ENCODE measurements around the gene GIPC1.
A peak's percentile ranks its signal among the peaks of the same experiment; 100 is the strongest.
"Not testable (repeated sequence)": the region's sequence is repeated elsewhere in the genome, so short reads cannot be mapped to it uniquely, and the experiment has no call there.

The GIPC1 gene, protein sequence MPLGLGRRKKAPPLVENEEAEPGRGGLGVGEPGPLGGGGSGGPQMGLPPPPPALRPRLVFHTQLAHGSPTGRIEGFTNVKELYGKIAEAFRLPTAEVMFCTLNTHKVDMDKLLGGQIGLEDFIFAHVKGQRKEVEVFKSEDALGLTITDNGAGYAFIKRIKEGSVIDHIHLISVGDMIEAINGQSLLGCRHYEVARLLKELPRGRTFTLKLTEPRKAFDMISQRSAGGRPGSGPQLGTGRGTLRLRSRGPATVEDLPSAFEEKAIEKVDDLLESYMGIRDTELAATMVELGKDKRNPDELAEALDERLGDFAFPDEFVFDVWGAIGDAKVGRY

DNA sequence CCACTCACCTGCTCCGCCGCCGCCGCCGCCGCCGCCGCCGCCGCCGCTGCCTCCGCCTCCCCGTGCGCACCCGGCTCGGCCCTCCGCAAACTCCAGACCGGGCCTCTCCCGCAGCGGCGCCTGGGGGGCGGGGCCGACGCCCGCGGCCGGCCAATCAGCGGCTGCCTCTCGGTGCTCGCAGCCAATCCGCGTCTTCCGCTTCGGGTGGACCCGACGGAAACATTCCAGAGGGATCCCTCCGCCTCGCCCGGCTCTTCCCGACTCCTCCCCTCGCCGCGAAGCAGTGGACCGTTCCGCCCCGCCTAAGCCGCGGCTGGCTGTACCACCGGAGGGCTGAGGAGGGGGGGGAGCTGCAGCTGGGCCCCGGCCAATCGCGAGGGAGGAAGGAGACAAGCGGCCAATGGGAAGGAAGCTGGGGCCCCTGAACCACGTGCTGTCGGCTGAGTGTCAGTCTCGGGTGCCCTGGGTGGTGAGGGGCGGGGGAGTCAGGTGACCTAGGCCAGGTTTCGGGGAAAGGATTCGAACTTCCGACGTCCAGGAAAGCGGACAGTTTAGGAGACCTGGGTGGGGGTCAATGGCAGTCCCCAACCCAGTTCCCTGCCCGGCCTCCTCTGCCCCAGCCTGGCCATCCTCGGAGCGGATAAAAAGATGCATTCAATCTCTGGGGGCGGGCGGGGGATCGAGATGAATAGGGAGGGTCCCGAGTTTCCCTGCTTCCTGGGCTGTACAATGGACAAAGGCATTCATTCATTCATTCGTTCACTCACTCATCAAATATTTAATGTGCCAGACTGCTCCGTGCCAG lies at the start of gene GIPC1:
GIPC1 (minus strand) TSS at position 99 of the 805 bp plus-strand sequence. CDS start 13,151 bp downstream, outside the sequence.
- peak; percentile 82 for DNase-seq (ENCODE audit: low spot score)

DNA sequence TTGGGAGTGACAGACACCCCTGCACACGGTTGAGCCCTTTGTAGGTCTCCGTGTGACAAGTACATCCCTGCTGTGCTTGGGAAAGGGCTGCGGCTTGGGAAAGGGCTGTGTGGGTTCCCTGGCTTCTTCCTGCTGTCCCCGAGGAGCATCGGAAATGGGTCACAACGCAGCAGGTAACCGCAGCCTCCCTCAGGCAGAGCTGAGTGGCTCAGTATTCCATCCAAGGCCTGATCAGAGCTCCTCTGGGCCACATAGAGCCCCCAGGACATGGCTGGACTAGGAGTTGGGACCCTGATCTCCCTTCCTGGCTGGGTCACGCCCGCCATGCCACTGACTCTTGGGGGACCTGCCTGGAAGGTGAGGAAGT lies 49.8 kb upstream of the GIPC1 start:
- DNase-seq (ENCODE audit: low spot score), result no peak

DNA sequence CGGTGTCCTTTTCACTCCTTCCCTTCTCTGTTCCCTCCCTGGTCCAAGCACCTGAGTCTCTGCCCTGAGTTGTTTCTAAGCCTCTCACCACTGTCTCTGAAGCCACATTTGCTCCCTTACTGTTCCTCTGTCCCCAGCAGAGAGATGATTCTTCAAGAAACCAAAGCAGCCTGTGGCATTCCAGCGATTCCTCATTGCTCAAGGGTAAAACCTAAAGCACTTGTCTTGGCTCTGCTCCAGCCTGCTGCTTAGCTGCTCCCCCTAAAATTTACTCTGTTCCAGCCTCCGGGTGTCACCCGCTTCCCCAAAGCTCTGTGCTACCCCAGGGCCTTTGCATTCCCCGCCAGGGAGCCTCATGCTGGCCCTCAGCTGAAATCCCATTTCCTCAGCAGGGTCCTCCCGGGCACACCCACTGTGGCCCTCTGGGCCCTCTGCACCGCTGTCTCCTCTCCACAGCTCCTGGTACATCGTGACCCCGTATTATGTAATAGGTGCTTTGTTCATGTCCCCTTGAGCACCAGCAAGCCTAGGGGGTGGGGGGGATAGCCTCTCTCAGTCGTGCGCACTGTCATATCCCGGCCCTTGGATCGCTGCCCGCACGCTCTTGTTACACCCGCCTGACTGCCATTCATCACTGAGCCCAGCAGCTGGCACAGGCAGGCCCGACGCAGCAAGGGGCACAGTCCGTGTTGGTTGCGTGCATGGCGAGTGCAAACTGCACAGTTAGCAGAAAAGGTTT lies 49.2 kb upstream of the GIPC1 start:
- no peak for DNase-seq (ENCODE audit: low spot score)

DNA sequence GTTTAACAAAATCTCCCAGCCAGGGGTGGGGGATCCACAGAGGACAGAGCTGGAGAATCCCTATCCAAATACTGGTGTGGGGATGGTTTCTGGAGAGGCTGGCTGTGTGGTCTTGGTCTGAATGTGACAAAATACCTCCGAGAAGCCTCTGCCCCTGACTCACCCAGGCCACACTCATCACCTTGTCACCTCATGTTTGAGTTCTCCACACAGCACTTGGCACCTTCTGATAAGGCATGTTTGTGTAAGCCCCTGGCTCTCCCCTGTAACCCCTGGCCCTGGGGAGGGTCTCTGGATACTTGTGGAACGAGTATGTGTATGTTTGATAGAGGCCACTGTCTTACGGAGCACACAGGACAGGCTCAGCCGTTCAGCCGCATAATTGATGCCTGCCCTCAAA lies 48.1 kb upstream of the GIPC1 start:
- no peak for DNase-seq (ENCODE audit: low spot score)

DNA sequence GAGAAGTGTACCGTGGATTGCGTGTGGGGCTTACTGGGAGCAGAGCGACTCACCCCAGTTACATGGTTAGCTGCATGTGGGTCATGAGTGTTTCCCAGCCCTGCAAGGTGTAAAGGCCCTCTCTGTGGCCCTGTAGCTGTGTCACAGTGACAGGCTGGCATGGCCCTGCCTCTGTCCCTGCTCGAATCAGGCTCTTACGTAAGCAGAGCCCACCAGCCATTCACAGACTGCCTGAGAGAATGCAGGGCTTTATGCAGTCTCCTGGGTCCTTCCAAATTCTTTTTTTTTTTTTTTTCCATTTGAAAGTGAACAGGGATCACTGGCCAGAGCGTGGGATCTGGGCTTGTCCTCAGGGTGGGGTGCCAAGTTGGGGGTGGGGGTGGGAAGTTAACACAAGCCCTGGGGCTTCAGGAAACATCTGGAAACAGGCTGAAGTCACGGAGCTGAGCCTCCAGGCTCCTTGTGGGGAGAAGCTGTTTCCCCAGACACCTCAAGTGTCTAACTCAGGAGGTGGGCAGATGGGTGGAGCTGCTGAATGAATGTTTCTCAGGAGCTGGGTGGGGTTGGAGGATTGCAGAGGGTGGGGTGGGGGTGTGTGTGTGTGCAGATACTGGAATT lies 46.9 kb upstream of the GIPC1 start:
- DNase-seq (ENCODE audit: low spot score), result no peak

DNA sequence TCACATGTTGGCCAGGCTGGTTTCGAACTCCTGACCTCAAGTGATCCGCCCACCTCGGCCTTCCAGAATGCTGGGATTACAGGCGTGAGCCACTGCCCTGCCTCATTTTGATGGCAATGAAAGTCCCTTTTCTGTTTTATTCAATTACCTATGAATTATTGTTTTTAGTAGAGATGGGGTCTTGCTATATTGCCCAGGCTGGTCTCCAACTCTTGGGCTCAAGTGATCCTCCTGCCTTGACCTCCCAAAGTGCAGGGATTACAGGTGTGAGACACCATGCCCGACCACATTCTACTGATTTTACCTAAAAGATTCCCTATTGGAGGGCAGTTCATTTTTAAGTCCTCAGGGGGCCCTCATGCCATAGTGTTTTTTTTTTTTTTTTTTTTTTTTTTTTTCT lies 46.1 kb upstream of the GIPC1 start:
- not testable (repeated sequence) for DNase-seq (ENCODE audit: low spot score)

DNA sequence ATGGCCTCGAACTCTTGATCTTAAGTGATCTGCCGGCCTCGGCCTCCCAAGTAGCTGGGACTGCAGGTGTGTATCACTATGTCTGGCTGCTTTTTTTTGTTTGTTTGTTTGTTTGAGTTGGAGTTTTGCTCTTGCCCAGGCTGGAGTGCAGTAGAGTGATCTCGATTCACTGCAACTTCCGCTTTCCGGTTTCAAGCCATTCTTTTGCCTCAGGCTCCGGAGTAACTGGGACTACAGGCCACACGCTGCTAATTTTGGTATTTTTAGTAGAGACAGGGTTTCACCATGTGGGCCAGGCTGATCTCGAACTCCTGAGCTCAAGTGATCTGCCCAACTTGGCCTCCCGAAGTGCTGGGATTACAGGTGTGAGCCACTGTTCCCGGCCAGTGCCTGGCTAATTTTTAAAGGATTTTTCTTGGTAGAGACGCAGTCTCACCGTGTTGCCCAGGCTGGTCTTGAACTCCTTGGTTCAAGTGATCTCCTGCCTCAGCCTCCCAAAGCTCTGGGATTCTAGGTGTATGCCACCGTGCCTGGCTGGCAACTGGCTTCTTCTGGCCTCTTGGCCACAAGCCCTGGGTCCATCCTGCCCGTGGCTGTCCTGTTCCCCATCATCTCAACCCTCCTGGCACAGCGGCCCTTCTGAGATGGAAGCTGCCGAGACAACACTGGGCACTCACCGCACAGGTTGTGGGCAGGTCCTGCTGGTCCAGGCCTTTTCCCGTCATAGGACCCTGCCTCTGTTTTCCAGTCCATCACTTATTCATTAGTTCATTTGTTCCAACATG lies 45.0 kb upstream of the GIPC1 start:
- no peak for DNase-seq (ENCODE audit: low spot score)

DNA sequence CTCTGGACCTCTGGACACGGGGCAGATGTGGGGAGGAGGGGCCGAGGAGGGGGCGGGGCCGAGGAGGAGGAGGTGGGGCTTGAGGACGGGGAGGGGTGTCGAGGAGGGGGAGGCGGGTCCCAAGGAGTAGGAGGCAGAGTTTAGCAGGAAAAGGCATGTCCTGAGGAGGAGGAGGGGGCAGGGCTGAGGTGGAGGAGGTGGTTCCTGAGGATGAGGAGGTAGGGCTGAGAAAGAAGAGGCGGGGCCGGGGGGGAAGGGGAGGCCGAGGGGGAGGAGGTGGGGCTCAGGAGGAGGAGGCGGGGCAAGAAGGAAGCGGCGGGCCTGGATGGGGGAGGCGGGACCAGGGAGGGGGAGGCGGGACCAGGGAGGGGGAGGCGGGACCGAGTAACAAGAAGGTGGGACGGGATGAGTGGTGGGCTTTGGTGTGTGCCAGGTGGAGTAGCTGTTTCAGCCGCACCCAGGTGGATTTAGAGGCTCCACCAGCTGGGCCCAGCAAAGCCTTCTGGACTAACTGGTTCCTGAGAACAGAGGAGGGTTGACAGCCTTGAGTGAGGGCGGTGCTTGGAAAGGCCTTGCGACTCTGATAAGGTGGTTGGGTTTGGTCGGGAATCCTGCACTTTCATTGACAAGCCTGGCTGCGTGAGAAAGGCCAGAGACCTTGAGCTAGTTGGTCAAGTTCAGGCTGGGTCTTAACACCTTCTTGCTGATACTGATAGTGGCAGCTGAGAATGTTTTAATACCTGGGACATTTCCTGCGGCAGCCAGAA lies 41.2 kb upstream of the GIPC1 start:
- peak; percentile 24 for DNase-seq (ENCODE audit: low spot score)

DNA sequence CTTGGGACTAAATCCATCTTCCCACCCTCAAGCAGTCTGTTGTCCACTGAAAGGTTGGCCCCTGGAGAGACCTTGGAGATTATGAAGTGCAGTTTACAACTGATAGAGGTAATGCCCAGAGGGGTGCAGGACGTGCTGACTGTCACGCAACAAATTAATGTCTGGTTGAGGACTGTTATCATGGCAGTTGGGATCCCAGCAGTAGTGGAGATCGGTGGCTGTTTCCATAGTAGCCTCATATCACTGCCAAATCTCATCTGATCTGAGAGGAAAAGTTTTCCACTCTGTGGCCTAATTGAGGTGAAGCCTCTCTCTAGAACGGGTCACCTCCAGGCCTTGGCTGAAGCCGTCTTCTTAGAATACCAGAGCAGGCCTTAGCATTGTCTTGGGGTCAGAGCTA lies 37.5 kb upstream of the GIPC1 start:
- no peak for DNase-seq (ENCODE audit: low spot score)

DNA sequence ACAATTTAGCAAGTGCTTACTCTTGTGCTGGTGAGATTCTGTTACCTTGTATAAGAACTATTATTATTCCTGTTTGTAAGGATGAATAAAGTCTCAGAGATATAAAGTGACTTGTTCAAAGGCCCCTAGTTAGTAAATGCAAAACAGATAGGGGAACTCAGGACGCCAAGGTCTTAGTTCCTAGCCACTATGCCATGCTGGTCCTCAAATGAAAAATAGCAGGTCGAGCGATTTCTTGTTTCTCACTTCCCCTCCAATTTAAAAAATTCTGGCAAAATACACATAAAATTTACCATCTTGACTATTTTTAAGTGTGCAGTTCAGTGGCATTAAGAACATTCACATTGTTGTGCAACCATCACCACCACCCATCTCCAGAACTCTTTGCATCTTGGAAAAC lies 34.6 kb upstream of the GIPC1 start:
- no peak for DNase-seq (ENCODE audit: low spot score)

DNA sequence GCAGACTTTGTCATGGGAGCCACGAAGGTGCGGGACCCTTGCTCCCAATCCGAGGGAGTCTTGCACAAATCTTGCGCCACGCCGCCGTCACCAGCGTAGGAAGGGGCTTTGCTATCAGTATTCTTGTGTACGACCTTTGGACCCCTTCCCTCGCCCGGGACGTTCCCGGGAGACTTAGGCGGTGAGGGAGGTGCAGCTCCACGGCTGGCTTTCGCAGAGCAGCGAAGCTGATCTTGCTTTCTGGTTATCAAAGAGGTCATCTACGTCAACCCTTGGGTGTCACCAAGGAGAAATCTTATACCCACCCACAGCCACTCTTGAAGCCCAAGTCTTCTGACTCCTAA lies 34.0 kb upstream of the GIPC1 start:
- DNase-seq (ENCODE audit: low spot score), result peak; percentile 29

DNA sequence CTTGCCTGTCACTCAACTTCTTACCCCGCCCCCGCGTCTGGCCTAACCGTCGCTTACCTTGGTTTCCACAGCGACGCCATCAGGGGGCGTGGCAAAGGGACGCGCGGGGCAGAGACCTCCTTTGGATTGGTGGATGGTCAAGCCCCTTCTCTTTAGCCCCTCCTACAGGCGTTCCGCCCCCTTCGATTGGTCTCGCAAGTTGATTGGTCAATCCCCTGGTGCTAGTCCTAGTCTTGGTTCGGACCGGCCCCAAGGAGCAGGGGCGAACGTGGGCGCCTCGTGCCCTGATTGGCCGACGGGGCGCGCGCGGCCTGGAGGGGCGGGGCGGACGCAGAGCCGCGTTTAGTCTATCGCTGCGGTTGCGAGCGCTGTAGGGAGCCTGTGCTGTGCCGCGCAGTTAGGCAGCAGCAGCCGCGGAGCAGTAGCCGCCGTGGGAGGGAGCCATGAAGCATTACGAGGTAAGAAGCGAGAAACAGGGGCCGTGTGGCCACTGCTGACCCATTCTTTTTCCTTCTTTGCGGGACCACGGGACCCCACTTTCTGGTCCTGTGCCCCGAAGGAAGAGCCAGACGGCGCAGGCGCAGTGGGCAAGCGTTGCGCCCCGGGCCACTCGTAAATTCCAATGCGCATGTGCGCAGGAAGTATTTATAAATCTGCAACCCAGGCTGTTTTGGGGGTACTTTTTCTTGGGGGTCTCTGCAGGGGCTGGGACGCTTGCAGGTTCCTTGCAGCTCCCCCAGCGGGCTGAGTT lies 33.5 kb upstream of the GIPC1 start, which contains the start of gene TECR:
TECR (plus strand) TSS at position 341 of the 751 bp plus-strand sequence; CDS start at position 444, 103 bp downstream.
- peak; percentile 100 for DNase-seq (ENCODE audit: low spot score)

DNA sequence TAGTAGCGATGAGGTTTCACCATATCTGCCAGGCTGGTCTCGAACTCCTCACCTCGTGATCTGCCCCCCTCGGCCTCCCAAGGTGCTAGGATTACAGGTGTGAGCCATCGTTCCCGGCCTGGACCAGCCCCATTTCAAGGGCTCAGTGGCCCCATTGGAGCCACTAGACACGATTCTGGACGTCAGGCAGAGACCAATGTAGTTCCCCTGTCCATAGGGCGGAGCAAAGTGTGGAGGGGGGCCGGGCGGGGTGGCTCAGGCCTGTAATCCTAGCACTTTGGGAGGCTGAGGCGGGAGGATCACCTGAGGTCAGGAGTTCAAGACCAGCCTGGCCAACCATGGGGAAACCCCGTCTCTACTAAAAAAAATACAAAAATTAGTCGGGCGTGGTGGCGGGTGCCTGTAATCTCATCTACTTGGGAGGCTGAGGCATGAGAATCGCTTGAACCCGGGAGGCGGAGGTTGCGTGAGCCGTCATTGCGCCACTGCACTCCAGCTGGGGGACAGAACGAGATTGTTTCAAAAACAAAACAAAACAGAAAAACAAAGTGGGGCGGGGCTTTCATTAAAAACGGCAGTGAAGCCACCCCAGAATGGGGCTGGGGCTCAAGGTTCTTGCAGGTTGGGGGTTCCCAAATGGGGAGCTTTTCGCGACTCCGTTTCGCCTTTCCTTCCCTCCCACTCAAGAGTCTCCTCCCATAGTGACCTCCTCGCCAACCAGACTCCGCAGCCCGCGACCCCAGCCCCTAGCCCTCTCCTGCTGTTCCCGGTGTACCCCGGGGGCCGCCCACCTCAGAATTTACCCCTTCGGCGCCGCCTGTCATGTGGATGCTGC lies 32.7 kb upstream of the GIPC1 start:
- no peak for DNase-seq (ENCODE audit: low spot score)

DNA sequence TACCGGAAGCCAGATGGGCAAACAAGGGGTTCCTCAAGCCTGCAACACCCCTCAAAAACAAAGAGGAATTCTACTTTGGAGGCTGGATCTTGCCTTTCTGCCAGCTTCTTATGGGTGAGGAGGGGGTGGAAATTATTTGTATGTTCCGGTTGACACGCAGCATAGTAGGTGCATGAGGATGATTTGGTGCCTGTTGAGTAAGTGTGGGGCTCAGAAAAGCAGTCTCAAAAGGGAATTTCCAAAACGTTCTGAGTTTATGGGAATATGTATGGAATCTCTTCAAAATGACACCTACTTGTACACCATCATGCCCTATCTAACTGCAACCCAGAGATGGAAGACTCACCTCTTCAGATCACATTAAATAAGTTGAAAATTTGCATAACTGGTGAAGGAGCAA lies 30.5 kb upstream of the GIPC1 start:
- no peak for DNase-seq (ENCODE audit: low spot score)

DNA sequence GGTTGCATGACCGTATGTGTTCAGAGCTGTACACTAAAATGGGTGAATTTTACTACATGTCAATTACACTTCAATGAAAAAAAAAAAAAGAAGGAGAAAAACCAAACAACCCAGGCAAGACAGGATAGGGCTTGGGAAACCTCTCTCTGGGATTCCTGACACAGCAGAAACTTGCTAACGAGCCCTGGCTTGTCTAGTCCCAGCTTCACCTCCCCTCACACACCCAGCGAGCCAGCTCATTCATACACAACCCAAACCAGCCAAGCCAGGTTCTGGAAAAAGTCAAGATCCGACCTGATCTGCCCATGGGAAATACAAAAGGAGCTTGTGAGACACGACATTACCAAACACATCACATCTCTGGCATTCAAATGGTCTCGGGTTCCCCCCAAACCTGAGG lies 29.8 kb upstream of the GIPC1 start:
- DNase-seq (ENCODE audit: low spot score), result no peak

DNA sequence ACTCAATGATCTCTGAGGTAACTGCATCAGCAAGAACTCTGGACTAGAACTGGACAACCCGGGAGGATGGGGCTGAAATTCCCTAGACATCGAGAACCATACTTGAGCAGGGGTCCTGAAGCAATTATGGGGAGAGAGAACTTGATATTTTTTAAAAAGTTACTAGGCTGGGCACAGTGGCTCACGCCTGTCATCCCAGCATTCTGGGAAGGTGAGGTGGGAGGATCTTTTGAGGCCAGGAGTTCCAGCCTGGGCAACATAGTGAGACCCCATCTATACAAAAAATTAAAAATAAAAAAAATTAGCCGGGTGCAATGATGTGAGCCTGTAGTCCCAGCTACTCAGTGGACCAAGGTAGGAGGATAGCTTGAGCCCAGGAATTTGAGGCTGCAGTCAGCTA lies 24.6 kb upstream of the GIPC1 start:
- DNase-seq (ENCODE audit: low spot score), result no peak

DNA sequence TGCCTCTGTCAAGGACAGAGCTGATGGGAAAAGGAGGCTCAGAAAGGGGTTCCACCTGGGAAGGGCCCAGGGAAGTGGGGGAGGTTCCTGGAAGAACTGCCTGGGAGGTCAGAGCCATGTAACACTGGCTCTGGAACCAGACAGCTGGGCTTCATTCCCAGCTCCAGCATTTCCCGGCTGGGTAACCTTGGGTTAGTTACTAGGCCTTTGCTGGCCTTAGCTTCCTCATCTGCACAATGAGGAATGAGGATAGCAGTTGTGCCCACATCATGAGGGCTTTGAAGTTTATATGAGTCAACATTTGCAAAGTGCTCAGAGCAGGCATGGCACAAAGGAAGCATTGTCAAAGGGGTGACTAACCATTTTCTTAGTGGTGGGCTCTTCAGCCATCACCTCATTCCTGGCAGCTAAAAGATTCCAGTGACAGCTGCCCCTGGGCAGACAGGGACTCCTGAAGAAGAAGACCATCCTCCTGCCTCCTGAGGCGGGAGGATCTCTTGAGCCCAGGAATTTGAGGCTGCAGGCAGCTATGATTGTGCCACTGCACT lies 24.0 kb upstream of the GIPC1 start:
- DNase-seq (ENCODE audit: low spot score), result peak; percentile 58

DNA sequence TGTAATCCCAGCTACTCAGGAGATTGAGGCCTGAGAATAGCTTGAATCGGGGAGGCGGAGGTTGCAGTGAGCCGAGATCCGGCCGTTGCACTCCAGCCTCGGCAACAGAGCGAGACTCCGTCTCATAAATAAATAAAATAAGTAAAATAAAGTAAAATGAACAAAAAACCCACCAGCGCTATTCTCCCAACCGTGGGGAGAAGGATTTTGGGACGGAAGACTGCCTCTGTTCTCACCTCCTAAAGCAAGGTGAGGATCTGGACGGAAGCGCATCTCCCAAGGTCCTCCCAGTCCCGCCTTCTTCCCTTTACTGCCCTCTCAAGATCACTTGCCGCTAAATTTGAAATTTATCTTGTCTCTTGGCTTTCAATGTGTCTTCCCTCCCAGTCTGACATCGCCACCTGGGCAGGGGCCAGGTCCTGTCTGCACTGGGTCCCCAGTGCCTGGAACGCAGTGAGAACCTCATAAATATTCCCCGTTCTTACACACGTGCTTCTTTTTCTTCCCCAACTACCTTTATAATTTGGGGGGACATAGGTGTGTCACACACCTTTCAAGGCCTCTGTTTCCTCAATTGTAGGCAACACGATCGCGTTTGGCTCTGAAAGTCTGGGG lies 23.4 kb upstream of the GIPC1 start:
- DNase-seq (ENCODE audit: low spot score), result no peak

Measured in CD4-positive, alpha-beta T cell treated with Interleukin-2 at 100 ng/mL for 4 hours (primary cell).